GM21515 (cell line): ENCODE data around the gene CLPSL1.

Experiments used
- ATAC-seq: cut with Tn5 transposase; IDR thresholded peaks from one replicate; pipeline ENCODE4 v1.9.1; 2021; ENCODE audit not compliant: unreplicated experiment

Gene CLPSL1

GRCh38 chr6:35757456-35758123, 23.2 kb upstream of the CLPSL1 start:
- no peak for ATAC-seq

DNA sequence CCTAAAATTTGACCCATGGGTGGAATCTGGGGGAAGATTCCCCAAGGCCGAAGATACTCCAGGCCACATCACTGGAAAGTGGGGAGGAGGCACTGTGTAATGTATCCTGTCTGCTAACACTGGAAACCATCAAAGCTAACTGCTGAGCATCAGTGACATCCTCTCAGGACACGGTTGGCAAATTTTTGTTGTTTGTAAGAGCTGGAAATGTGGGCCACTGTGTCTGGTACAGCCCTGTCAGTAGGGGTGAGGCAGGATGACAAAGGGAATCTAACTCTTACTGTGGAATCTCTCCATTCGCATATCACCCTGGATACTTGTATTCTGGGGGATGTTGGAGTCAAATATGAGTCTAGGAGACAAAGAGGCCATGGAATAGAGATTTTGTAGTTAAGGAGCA, 21.4 kb upstream of the CLPSL1 start:
- ATAC-seq, result no peak

DNA sequence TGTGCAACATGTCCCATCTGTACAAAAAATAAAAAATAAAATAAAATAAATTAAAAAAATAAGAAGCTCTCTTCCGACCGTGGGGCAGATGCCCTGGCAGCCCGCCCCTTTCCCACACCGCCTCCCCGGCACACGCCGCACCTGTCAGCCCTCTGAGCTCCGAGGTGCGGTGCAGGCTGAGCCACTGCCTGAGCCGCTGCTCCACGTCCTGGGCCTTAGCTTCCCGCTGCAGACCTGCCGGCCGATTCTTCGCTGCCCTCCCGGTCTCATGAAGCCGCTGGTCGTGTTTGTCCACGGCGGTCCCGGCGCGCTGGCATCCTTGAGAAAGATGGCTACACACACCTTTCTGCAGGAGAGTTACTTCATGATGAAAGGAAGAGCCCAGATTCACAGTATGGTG, 15.1 kb upstream of the CLPSL1 start:
- no peak for ATAC-seq

DNA sequence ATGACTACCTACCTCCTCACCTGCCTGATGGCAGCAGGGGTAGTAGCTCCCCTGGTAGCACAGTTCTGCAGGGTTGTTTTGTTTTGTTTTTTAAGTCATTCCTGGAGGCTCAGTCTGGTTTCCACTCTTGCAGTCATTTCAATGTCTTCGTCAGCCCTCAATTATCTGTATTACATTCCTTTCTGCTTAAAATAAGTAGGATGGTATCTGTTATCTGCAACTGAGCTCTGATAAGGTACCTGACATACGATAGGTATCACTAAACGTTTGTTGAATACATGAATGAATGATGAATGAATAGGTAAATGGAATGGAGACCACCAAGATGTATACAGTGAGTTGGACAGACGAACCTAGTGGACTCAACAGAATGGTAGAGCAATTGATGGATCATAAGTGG, 11.6 kb upstream of the CLPSL1 start:
- ATAC-seq, result no peak

DNA sequence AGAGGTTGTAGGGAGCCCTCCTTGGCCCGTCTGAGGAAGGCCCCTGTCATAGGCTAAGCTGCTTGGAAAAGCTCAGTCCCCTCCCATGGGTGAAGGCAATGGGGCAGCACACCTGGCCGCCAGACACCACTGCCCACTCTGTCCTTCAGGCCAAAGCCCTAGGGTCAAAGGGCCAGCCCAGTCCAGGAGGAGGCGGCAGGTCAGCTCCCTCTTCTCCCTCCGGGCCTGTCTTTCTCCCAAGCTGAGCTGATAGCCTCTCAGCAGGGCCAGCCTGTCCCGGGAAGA, 9.5 kb upstream of the CLPSL1 start:
- no peak for ATAC-seq

- ATAC-seq, result no peak
Observed at GRCh38 chr6:35774116-35774794, 6.6 kb upstream of the CLPSL1 start.

- no peak for ATAC-seq
Observed at GRCh38 chr6:35775031-35775430, 5.8 kb upstream of the CLPSL1 start.

GRCh38 chr6:35776364-35777215, 4.2 kb upstream of the CLPSL1 start, which contains the start of gene CLPSL2:
TSS of gene CLPSL2 (plus strand) at chr6:35776598. CDS start at chr6:35776619, 21 bp downstream.
- ATAC-seq, result no peak

GRCh38 chr6:35777356-35778102, 3.3 kb upstream of the CLPSL1 start:
- no peak for ATAC-seq

DNA sequence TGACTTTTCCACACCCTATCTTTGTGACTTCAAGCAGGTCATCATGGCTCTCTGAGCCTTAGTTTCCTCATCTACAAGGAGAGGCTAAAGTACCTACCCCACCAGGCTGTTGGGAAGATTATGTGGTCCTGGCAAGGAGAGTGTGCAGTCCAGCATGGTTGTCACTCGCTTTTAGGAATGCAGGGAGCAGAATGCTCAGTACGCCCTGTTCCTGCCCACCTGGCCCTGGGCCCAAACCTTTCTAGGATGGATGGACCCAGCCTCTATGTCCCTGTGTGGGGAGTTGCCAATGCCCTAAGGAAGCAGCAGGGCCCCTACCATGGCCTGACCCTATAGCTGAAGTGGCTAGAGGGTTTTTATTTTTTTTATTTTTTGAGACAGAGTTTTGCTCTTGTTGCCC, 2.4 kb upstream of the CLPSL1 start:
- ATAC-seq, result no peak

GRCh38 chr6:35781290-35781689, 471 bp downstream of the CLPSL1 start:
- ATAC-seq, result no peak

GRCh38 chr6:35782424-35782823, 1.6 kb downstream of the CLPSL1 start:
- ATAC-seq, result no peak

DNA sequence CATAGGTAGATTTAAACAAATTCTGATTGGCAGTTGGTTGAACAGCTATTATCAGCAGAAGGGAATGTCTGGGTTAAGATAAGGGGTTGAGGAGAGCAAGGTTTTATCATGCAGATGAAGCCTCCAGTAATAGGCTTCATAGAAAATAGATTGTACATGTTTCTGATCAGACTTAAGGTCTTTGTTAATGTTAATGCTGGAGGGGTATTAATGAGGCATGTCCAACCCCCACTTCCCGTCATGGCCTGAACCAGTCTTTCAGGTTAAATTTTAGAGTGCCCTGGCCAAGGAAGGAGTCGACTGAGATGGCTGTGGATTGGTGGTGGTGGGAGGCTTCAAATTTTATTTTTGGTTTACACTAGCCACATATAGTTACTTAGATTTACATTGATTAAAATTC, 3.4 kb downstream of the CLPSL1 start:
- ATAC-seq, result no peak

DNA sequence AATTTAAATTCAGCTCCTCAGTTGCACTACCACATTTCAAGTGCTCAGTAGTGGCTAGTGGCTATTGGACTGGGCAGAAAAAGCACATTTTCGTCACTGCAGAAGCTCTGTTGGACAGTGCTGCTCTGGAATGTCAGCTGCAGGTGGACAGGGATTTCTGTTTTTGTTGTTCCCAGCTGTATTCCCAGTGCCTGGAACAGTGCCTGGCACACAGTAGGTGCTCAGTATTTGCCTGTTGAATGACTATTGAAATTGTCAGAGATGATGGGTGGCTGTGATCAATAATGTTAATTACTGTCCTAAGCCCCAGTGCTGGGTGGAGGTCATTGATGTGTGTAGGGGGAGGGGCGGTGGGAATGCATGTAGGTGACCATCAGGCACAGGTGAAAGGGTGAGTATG, 5.5 kb downstream of the CLPSL1 start:
- no peak for ATAC-seq

- no peak for ATAC-seq
Observed at GRCh38 chr6:35786810-35787209, 6.0 kb downstream of the CLPSL1 start.

- ATAC-seq, result no peak
Observed at GRCh38 chr6:35787266-35788218, 6.7 kb downstream of the CLPSL1 start.

DNA sequence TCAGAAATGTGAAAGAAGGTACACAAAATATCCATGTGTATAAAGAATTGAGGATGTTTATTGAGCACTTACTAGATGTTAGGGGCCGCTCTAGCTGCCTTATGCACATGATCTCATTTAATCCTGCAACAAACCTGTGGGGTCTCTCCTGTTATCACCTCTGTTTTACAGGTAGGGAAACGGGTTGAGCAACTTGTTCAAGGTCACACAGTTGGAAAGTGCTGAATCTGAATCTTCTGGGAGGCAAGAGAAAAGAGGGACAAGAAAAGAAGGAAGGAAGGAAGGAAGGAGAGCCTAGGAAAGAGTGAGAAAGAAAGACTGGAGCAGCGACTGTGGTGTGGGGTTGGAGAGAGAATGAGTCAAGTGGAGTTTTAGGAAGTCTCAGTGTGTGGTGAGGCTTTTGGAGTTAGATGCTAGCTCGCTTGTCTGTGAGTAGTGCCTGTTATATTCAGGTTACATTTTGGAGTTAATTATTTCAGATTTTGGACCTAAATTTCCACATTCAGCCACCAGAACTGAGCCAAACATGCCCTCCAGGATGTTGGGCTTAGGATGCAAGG, 7.7 kb downstream of the CLPSL1 start:
- no peak for ATAC-seq

DNA sequence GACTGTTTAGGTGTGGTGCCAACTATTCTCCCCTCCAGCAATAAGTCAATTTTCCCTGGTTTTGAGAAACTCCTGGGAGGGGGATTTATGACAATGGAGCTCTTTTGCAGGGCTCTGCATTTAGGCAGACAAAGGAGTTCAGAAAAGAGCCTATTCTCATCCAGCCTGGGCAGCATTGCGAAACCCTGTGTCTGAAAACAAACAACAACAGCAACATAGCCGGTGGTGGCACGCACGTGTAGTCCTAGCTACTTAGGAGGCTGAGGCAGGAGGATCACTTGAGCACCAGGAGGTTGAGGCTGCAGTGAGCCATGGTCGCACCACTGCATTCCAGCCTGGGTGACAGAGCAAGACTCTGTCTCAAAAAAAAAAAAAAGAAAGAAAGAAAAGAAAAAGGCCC, 9.9 kb downstream of the CLPSL1 start:
- no peak for ATAC-seq

- no peak for ATAC-seq
Observed at GRCh38 chr6:35794536-35795452, 14.0 kb downstream of the CLPSL1 start.
